CD8-positive, alpha-beta memory T cell (primary cell): ENCODE measurements around the gene OR52K2. TPM values are rescaled to one million over a fixed set of nuclear protein-coding genes. Genes with fewer than 3 reads are reported as not detected.
"Not testable (repeated sequence)": the region's sequence is repeated elsewhere in the genome, so short reads cannot be mapped to it uniquely, and the experiment has no call there.

Experiments used
- CTCF ChIA-PET: fragments of 350-600 bp; sonication (Branson Sonifier 250); formaldehyde crosslinking; loops from one replicate; lab custom pipeline; 2021; ENCODE audit warnings: antibody characterized with exemption; lab: Charles Lee
- POLR2A ChIA-PET: fragments of 350-600 bp; sonication (Branson Sonifier 250); formaldehyde crosslinking; loops from one replicate; lab custom pipeline; 2021; ENCODE audit warnings: antibody characterized with exemption; lab: Charles Lee
- DNase-seq, 5 donors: peaks; one replicate each; pipeline versions ENCODE4 v3.0.0 to v3.0.0-alpha.2; 2020 to 2022; ENCODE audit warnings: mixed read lengths in 1 of 5
- H3K27ac ChIP-seq: one replicate; pipeline ENCODE4 v1.7.0; 2013; ENCODE audit warnings: low read depth, mild to moderate bottlenecking, low read length, moderate library complexity
- H3K27me3 ChIP-seq: 2 replicates; pipeline ENCODE4 v1.7.0; 2013; ENCODE audit warnings: low read length, mild to moderate bottlenecking; ENCODE audit not compliant: insufficient read depth, poor library complexity, severe bottlenecking
- H3K36me3 ChIP-seq: 2 replicates; pipeline ENCODE4 v1.7.0; 2013; ENCODE audit warnings: mild to moderate bottlenecking, low read length, moderate library complexity; ENCODE audit not compliant: insufficient read depth
- H3K4me1 ChIP-seq: 2 replicates; pipeline ENCODE4 v1.7.0; 2013; ENCODE audit warnings: mild to moderate bottlenecking, low read length, moderate library complexity; ENCODE audit not compliant: insufficient read depth
- H3K4me3 ChIP-seq: 2 replicates; pipeline ENCODE4 v1.7.0; 2013; ENCODE audit warnings: mild to moderate bottlenecking, low read length
- H3K9me3 ChIP-seq: 2 replicates; pipeline ENCODE4 v1.7.0; 2013; ENCODE audit warnings: mild to moderate bottlenecking, low read length
- H3K27ac Mint-ChIP-seq, 8 donors: one replicate each; pipeline ENCODE4 v1.8.0; 2020 to 2021; ENCODE audit warnings: mixed read lengths in 8 of 8, mild to moderate bottlenecking in 6 of 8, inconsistent platforms in 3 of 8, moderate library complexity in 3 of 8
- H3K27me3 Mint-ChIP-seq, 2 donors: one replicate each; pipeline ENCODE4 v1.8.0; 2020 to 2021; ENCODE audit warnings: mixed read lengths in 2 of 2, mild to moderate bottlenecking in 1 of 2, moderate library complexity in 1 of 2
- H3K36me3 Mint-ChIP-seq, 3 donors: one replicate each; pipeline ENCODE4 v1.8.0; 2020 to 2021; ENCODE audit warnings: mixed read lengths in 3 of 3, inconsistent platforms in 1 of 3, mild to moderate bottlenecking in 1 of 3
- H3K4me1 Mint-ChIP-seq, 3 donors: one replicate each; pipeline ENCODE4 v1.8.0; 2020 to 2021; ENCODE audit warnings: mixed read lengths in 3 of 3, inconsistent platforms in 1 of 3, mild to moderate bottlenecking in 1 of 3
- H3K4me3 Mint-ChIP-seq, 7 donors: one replicate each; pipeline ENCODE4 v1.8.0; 2020 to 2021; ENCODE audit warnings: mixed read lengths in 7 of 7, mild to moderate bottlenecking in 6 of 7, moderate library complexity in 4 of 7, inconsistent platforms in 2 of 7
- H3K9me3 Mint-ChIP-seq, 5 donors: one replicate each; pipeline ENCODE4 v1.8.0; 2020 to 2022; ENCODE audit warnings: mixed read lengths in 5 of 5, mild to moderate bottlenecking in 3 of 5, moderate library complexity in 2 of 5, inconsistent platforms in 1 of 5
- polyA plus RNA-seq: library from polyadenylated mRNA; unstranded; fragments of 300-500 nt; fragmentation: Illumina TruSeq; gene quantifications from one replicate; pipeline ENCODE4 v1.2.3, GENCODE V29; 2021
- total RNA-seq, 2 experiments: library from RNA; stranded (reverse); gene quantifications; one replicate each; pipeline ENCODE4 v1.2.3, GENCODE V29; 2021

Gene OR52K2
- total RNA-seq, result not detected
- not detected for polyA plus RNA-seq

- no peaks in the 10 kb centered on the region for H3K4me1 Mint-ChIP-seq
- no peak within 1 kb of the TSS for H3K27ac Mint-ChIP-seq
- CTCF ChIA-PET, result no interaction called here
- no peak for DNase-seq
- Histone ChIP-seq H3K9me3 (no peaks in the 10 kb centered on the region), H3K27me3 (no peaks in the 10 kb centered on the region), H3K4me1 (no peaks in the 10 kb centered on the region), H3K27ac (no peak within 1 kb of the TSS), H3K36me3 (no peaks in the 10 kb centered on the region), H3K4me3 (no peak within 1 kb of the TSS)
- no peak within 1 kb of the TSS for H3K4me3 Mint-ChIP-seq
- peaks cover 8 to 20% of the 10 kb centered on the region in 2 donors for H3K27me3 Mint-ChIP-seq
- no peaks in the 10 kb centered on the region for H3K36me3 Mint-ChIP-seq
- H3K9me3 Mint-ChIP-seq, result peaks cover 0 to 2% (median 0%) of the 10 kb centered on the region in 5 donors
- POLR2A ChIA-PET, result no interaction called here
Observed at GRCh38 chr11:4448995-4449394, at the start of gene OR52K2. TSS of gene OR52K2 (plus strand) at chr11:4449295. CDS start at chr11:4449340, 45 bp downstream.

GRCh38 chr11:4406206-4406605 is 42.9 kb upstream of the OR52K2 start:
- H3K36me3 ChIP-seq, H3K36me3 Mint-ChIP-seq, H3K27ac Mint-ChIP-seq, H3K27me3 ChIP-seq, H3K4me1 ChIP-seq, H3K9me3 Mint-ChIP-seq, DNase-seq, H3K4me3 Mint-ChIP-seq, POLR2A ChIA-PET, H3K27ac ChIP-seq, H3K9me3 ChIP-seq, H3K4me1 Mint-ChIP-seq, H3K4me3 ChIP-seq, CTCF ChIA-PET: not testable (repeated sequence)
- peaks cover 13 to 47% of the 10 kb centered on the region in 2 donors for H3K27me3 Mint-ChIP-seq

- CTCF ChIA-PET, result no interaction called here
- no peaks in the 10 kb centered on the region for H3K36me3 ChIP-seq
- no peaks in the 10 kb centered on the region for H3K4me1 Mint-ChIP-seq
- no peak overlapping the region for H3K27ac ChIP-seq
- peaks cover 6 to 16% of the 10 kb centered on the region in 2 donors for H3K27me3 Mint-ChIP-seq
- no peak overlapping the region for H3K27ac Mint-ChIP-seq
- H3K9me3 ChIP-seq, result no peaks in the 10 kb centered on the region
- POLR2A ChIA-PET, result no interaction called here
- H3K9me3 Mint-ChIP-seq, result no peaks in the 10 kb centered on the region
- no peaks in the 10 kb centered on the region for H3K27me3 ChIP-seq
- no peak for DNase-seq
- H3K4me1 ChIP-seq, result no peaks in the 10 kb centered on the region
- no peak overlapping the region for H3K4me3 Mint-ChIP-seq
- no peak overlapping the region for H3K4me3 ChIP-seq
- H3K36me3 Mint-ChIP-seq, result no peaks in the 10 kb centered on the region
Observed at GRCh38 chr11:4416306-4416705, 32.8 kb upstream of the OR52K2 start.

- Histone ChIP-seq H3K27me3 (no peaks in the 10 kb centered on the region), H3K36me3 (no peaks in the 10 kb centered on the region), H3K4me1 (no peaks in the 10 kb centered on the region), H3K4me3 (no peak overlapping the region), H3K27ac (no peak overlapping the region), H3K9me3 (no peaks in the 10 kb centered on the region)
- DNase-seq, result no peak
- peaks cover 0 to under 1% (median 0%) of the 10 kb centered on the region in 3 donors for H3K36me3 Mint-ChIP-seq
- H3K4me3 Mint-ChIP-seq, result no peak overlapping the region
- POLR2A ChIA-PET, result no interaction called here
- no peaks in the 10 kb centered on the region for H3K4me1 Mint-ChIP-seq
- no peak overlapping the region for H3K27ac Mint-ChIP-seq
- CTCF ChIA-PET, result no interaction called here
- no peaks in the 10 kb centered on the region for H3K9me3 Mint-ChIP-seq
- H3K27me3 Mint-ChIP-seq, result peaks cover 7 to 15% of the 10 kb centered on the region in 2 donors
Observed at GRCh38 chr11:4416816-4417215, 32.3 kb upstream of the OR52K2 start.

GRCh38 chr11:4418403-4418802 is 30.7 kb upstream of the OR52K2 start:
- H3K4me1 ChIP-seq, result no peaks in the 10 kb centered on the region
- Mint-ChIP-seq H3K27me3 (peaks cover 7 to 19% of the 10 kb centered on the region in 2 donors), H3K4me1 (no peaks in the 10 kb centered on the region), H3K27ac (peak overlapping the region in 2 of 8 donors; percentile 21 to 30), H3K4me3 (no peak overlapping the region), H3K36me3 (peaks cover 0 to 3% (median 0%) of the 10 kb centered on the region in 3 donors), H3K9me3 (peaks cover 0 to under 1% (median 0%) of the 10 kb centered on the region in 5 donors)
- H3K9me3 ChIP-seq, result no peaks in the 10 kb centered on the region
- H3K27me3 ChIP-seq, result no peaks in the 10 kb centered on the region
- H3K27ac ChIP-seq, result no peak overlapping the region
- DNase-seq, result no peak
- CTCF ChIA-PET, result no interaction called here
- no peak overlapping the region for H3K4me3 ChIP-seq
- no peaks in the 10 kb centered on the region for H3K36me3 ChIP-seq
- POLR2A ChIA-PET, result no interaction called here

DNA sequence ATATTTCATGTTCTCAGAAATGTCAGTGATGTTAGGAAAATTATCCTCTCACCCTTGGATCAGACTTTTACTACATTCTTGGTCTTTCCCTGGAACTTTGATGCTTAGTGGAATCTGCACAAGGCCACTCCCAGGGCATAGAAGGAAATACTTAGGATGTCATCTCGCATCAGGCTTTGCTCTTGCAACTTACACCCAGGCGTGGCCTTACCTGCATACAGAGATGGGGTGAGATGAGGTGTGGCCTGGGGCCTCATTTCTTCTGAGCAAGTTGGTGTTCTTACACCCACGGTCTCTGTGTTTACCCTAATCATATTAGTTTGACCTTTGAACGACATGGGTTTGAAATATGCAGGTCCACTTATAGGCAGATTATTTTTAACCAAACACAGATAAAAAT is 19.0 kb upstream of the OR52K2 start:
- no peaks in the 10 kb centered on the region for H3K4me1 ChIP-seq
- no peaks in the 10 kb centered on the region for H3K27me3 ChIP-seq
- ChIA-PET CTCF (no interaction called here), POLR2A (no interaction called here)
- H3K9me3 ChIP-seq, result no peaks in the 10 kb centered on the region
- H3K36me3 Mint-ChIP-seq, result no peaks in the 10 kb centered on the region
- no peak overlapping the region for H3K27ac ChIP-seq
- peaks cover 0 to 1% (median 0%) of the 10 kb centered on the region in 5 donors for H3K9me3 Mint-ChIP-seq
- H3K27me3 Mint-ChIP-seq, result peaks cover 6 to 22% of the 10 kb centered on the region in 2 donors
- H3K4me1 Mint-ChIP-seq, result no peaks in the 10 kb centered on the region
- H3K36me3 ChIP-seq, result no peaks in the 10 kb centered on the region
- no peak overlapping the region for H3K4me3 Mint-ChIP-seq
- no peak for DNase-seq
- no peak overlapping the region for H3K4me3 ChIP-seq
- no peak overlapping the region for H3K27ac Mint-ChIP-seq

GRCh38 chr11:4433856-4434255 is 15.2 kb upstream of the OR52K2 start:
- no peak for DNase-seq
- Mint-ChIP-seq H3K27me3 (peaks cover 16 to 43% of the 10 kb centered on the region in 2 donors), H3K27ac (no peak overlapping the region), H3K9me3 (peaks cover 0 to 1% (median 0%) of the 10 kb centered on the region in 5 donors), H3K4me3 (no peak overlapping the region), H3K36me3 (no peaks in the 10 kb centered on the region), H3K4me1 (no peaks in the 10 kb centered on the region)
- Histone ChIP-seq H3K36me3 (no peaks in the 10 kb centered on the region), H3K27me3 (no peaks in the 10 kb centered on the region), H3K9me3 (no peaks in the 10 kb centered on the region), H3K4me1 (no peaks in the 10 kb centered on the region), H3K27ac (no peak overlapping the region), H3K4me3 (no peak overlapping the region)
- ChIA-PET POLR2A (no interaction called here), CTCF (no interaction called here)

- H3K27ac ChIP-seq, result no peak overlapping the region
- H3K27me3 Mint-ChIP-seq, result peaks cover 12 to 35% of the 10 kb centered on the region in 2 donors
- CTCF ChIA-PET, result no interaction called here
- POLR2A ChIA-PET, result no interaction called here
- no peaks in the 10 kb centered on the region for H3K9me3 ChIP-seq
- no peak overlapping the region for H3K4me3 Mint-ChIP-seq
- no peak overlapping the region for H3K27ac Mint-ChIP-seq
- H3K36me3 ChIP-seq, result no peaks in the 10 kb centered on the region
- H3K4me1 Mint-ChIP-seq, result no peaks in the 10 kb centered on the region
- H3K4me3 ChIP-seq, result no peak overlapping the region
- no peaks in the 10 kb centered on the region for H3K27me3 ChIP-seq
- no peaks in the 10 kb centered on the region for H3K4me1 ChIP-seq
- peaks cover 0 to 2% (median 0%) of the 10 kb centered on the region in 5 donors for H3K9me3 Mint-ChIP-seq
- no peaks in the 10 kb centered on the region for H3K36me3 Mint-ChIP-seq
- DNase-seq, result no peak
Observed at GRCh38 chr11:4436411-4436810, 12.7 kb upstream of the OR52K2 start.

- Mint-ChIP-seq H3K4me3 (no peak overlapping the region), H3K4me1 (no peaks in the 10 kb centered on the region), H3K9me3 (peaks cover 0 to 2% (median 0%) of the 10 kb centered on the region in 5 donors), H3K27me3 (peaks cover 4 to 25% of the 10 kb centered on the region in 2 donors), H3K36me3 (no peaks in the 10 kb centered on the region), H3K27ac (no peak overlapping the region)
- CTCF ChIA-PET, result no interaction called here
- POLR2A ChIA-PET, result no interaction called here
- Histone ChIP-seq H3K4me3 (no peak overlapping the region), H3K9me3 (no peaks in the 10 kb centered on the region), H3K27ac (no peak overlapping the region), H3K36me3 (no peaks in the 10 kb centered on the region), H3K4me1 (no peaks in the 10 kb centered on the region), H3K27me3 (no peaks in the 10 kb centered on the region)
- no peak for DNase-seq
Observed at GRCh38 chr11:4441515-4441914, 7.6 kb upstream of the OR52K2 start.
